ENCODE results near the gene TCAP.
"Not testable (repeated sequence)": the region's sequence is repeated elsewhere in the genome, so short reads cannot be mapped to it uniquely, and the experiment has no call there.

TCAP gene

GRCh38 chr17:39684369-39685192 is 19.4 kb downstream of the TCAP start:
- DNase-seq (ENCODE audit: low spot score): no peak

- no peak for DNase-seq (ENCODE audit: low spot score)
Observed at GRCh38 chr17:39687101-39687545, 22.0 kb downstream of the TCAP start.

GRCh38 chr17:39687546-39688474 is 22.7 kb downstream of the TCAP start, which contains the start of gene PGAP3:
Gene PGAP3 (minus strand): TSS chr17:39688057. CDS start chr17:39688014, 43 bp downstream.
- peak; percentile 74 for DNase-seq (ENCODE audit: low spot score)

- DNase-seq (ENCODE audit: low spot score): no peak
Observed at GRCh38 chr17:39688475-39688835, 23.3 kb downstream of the TCAP start.

GRCh38 chr17:39688945-39689344 is 23.8 kb downstream of the TCAP start:
- DNase-seq (ENCODE audit: low spot score): no peak

GRCh38 chr17:39694593-39694992 is 29.4 kb downstream of the TCAP start:
- no peak for DNase-seq (ENCODE audit: low spot score)

- DNase-seq (ENCODE audit: low spot score): no peak
Observed at GRCh38 chr17:39695089-39695474, 29.9 kb downstream of the TCAP start.

- no peak for DNase-seq (ENCODE audit: low spot score)
Observed at GRCh38 chr17:39696731-39697130, 31.6 kb downstream of the TCAP start.

- no peak for DNase-seq (ENCODE audit: low spot score)
Observed at GRCh38 chr17:39697961-39698360, 32.8 kb downstream of the TCAP start.

- DNase-seq (ENCODE audit: low spot score): not testable (repeated sequence)
Observed at GRCh38 chr17:39699157-39699817, 34.1 kb downstream of the TCAP start.

- peak; percentile 71 for DNase-seq (ENCODE audit: low spot score)
Observed at GRCh38 chr17:39699818-39700147, 34.6 kb downstream of the TCAP start, which contains the start of gene ERBB2. Gene ERBB2 (plus strand): TSS chr17:39700064. CDS start chr17:39700239, 175 bp downstream.

GRCh38 chr17:39700148-39700987 is 35.2 kb downstream of the TCAP start:
- peak; percentile 55 for DNase-seq (ENCODE audit: low spot score)

- DNase-seq (ENCODE audit: low spot score): peak; percentile 26
Observed at GRCh38 chr17:39701012-39701783, 36.0 kb downstream of the TCAP start.

- DNase-seq (ENCODE audit: low spot score): no peak
Observed at GRCh38 chr17:39701784-39702422, 36.8 kb downstream of the TCAP start.

GRCh38 chr17:39702901-39703893 is 38.0 kb downstream of the TCAP start:
- DNase-seq (ENCODE audit: low spot score): peak; percentile 78

- no peak for DNase-seq (ENCODE audit: low spot score)
Observed at GRCh38 chr17:39703913-39704312, 38.8 kb downstream of the TCAP start.

- DNase-seq (ENCODE audit: low spot score): no peak
Observed at GRCh38 chr17:39704821-39705551, 39.8 kb downstream of the TCAP start.

GRCh38 chr17:39705786-39706348 is 40.7 kb downstream of the TCAP start:
- DNase-seq (ENCODE audit: low spot score): no peak
